Measurements from ENCODE around the gene TNFSF9.

The TNFSF9 gene

GRCh38 chr19:6516659-6517291, 14.1 kb upstream of the TNFSF9 start:
- ChIA-PET POLR2A (interaction anchor here (0.6 to 1.6 kb wide), 3 partner anchors 14 to 111 kb away, joined by 3 to 8 read pairs (median 3); partner anchors contain the start of gene TNFSF9), CTCF (interaction anchor here (0.6 to 5.2 kb wide), 20 partner anchors 9 to 389 kb away, joined by 3 to 93 read pairs (median 4); partner anchors contain the start of gene GPR108)
- TF ChIP-seq, protein P1, sequence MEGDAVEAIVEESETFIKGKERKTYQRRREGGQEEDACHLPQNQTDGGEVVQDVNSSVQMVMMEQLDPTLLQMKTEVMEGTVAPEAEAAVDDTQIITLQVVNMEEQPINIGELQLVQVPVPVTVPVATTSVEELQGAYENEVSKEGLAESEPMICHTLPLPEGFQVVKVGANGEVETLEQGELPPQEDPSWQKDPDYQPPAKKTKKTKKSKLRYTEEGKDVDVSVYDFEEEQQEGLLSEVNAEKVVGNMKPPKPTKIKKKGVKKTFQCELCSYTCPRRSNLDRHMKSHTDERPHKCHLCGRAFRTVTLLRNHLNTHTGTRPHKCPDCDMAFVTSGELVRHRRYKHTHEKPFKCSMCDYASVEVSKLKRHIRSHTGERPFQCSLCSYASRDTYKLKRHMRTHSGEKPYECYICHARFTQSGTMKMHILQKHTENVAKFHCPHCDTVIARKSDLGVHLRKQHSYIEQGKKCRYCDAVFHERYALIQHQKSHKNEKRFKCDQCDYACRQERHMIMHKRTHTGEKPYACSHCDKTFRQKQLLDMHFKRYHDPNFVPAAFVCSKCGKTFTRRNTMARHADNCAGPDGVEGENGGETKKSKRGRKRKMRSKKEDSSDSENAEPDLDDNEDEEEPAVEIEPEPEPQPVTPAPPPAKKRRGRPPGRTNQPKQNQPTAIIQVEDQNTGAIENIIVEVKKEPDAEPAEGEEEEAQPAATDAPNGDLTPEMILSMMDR (IDR thresholded peaks at IDR 0.05; ENCODE audit: insufficient read depth, low read length, missing control alignments), result peak; percentile 98
- H3K4me3 ChIP-seq (ENCODE audit: low read depth, low read length), result peak overlapping the region; percentile 73
- DNase-seq (ENCODE audit: low read depth, low spot score), result peak; percentile 3

DNA sequence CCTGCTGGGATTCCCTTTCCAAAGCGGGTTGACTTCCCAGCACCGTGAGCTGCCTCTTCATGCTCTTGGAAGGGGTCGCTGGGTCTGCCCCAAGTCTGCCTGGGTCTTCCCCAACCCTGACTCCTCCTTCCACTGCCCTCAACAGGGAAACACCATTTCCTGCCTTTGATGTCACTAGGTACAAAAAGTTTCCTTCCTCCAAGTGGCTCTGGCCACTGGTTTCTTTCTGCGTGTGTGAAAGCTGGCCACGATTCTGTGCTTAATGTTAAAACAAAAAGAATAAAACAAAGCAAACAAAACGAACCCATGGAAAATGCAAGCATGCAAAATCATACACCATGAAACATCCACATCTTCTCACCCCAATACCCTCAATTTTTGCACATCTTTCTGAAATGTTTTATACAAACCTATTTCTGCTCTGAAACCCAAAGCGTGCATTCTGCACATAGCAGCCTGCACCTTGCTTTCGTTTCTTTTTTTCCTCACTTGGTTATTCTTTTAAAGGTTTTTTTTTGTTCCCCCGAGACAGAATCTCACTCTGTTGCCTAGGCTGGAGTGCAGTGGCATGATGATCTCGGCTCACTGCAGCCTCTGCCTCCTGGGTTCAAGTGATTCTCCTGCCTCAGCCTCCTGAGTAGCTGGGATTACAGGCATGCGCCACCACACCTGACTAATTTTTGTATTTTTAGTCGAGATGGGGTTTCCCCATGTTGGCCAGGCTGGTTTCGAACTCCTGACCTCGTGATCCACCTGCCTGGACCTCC, 12.5 kb upstream of the TNFSF9 start:
- DNase-seq (ENCODE audit: low read depth, low spot score), result no peak
- POLR2A ChIA-PET, result interaction anchor here (0.9 kb wide), 1 partner anchor 12 kb away, joined by 4 read pairs; the partner anchor contains the start of gene TNFSF9
- TF ChIP-seq, protein P1 (IDR thresholded peaks at IDR 0.05; ENCODE audit: insufficient read depth, low read length, missing control alignments), result no peak
- CTCF ChIA-PET, result interaction anchor here (0.6 to 5.2 kb wide), 11 partner anchors 8 to 685 kb away, joined by 3 to 93 read pairs (median 4); partner anchors contain the start of gene GPR108
- H3K4me3 ChIP-seq (ENCODE audit: low read depth, low read length), result no peak overlapping the region

DNA sequence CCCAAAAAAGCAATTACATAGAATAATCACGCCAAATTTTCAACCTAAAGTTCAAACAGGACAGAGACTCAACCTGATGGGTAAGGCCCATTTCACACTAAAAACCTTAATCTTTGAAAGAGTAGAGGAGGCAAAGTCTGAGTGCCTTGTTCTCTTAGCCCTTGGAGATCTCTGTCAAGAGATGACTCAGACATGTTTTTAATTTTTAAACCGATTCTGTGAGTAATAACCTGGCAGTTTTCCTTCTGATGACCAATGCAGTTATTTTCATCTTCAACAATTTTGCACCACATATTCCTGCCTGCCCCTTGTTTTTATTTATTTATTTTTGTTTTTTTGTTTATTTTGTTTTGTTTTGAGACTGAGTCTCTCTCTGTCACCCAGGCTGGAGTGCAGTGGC, 11.5 kb upstream of the TNFSF9 start:
- TF ChIP-seq, protein P1 (IDR thresholded peaks at IDR 0.05; ENCODE audit: insufficient read depth, low read length, missing control alignments), result no peak
- ChIA-PET POLR2A (no interaction called here), CTCF (interaction anchor here (0.6 to 5.2 kb wide), 2 partner anchors 19 to 113 kb away, joined by 3 to 93 read pairs; no protein-coding TSS in a partner anchor)
- DNase-seq (ENCODE audit: low read depth, low spot score), result peak; percentile 26
- no peak overlapping the region for H3K4me3 ChIP-seq (ENCODE audit: low read depth, low read length)

DNA sequence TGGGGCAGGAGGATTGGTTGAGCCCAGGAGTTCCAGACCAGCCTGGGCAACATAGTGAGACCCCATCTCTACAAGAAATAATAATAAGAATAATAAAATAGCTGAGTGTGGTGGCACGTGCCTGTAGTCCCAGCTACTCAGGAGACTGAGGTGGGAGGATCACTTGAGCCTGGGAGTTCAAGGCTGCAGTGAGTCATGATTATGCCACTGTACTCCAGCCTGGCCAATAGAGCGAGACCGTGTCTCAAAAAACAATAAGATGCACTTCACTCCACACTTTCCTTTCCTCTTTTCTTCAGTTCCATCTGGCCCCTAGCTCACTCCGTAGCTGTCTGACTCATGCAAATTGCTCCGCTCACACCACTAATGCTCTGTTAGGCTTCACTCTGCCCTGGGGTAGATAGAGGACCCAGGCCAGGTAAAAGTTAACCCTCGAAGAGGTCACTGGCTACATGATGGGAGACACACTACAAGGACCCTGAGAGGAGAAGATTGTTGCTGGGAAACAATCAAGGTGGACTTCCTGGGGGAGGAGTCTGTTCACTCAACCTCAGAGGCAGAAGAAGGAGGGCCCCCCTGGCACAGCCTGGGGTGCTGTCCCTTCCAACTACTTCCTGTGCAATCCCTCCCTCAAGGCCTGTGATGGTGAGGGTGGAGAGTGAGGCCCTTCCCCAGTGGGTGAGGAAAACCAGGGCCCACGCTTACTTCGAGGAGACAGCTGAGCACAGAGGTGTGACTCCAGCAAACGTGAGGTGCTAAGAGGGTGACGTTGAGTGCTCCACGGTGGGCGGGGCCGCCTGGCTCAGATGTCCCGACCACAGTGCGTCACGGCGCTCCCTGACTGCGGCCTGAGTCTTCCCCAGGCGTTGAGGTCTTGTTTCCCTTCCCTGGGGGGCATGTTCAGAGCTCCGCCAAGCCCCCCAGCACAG, 8.8 kb upstream of the TNFSF9 start:
- POLR2A ChIA-PET, result interaction anchor here (2.0 kb wide), 1 partner anchor 9 kb away, joined by 7 read pairs; the partner anchor contains the start of gene TNFSF9
- no peak overlapping the region for H3K4me3 ChIP-seq (ENCODE audit: low read depth, low read length)
- DNase-seq (ENCODE audit: low read depth, low spot score), result no peak
- CTCF ChIA-PET, result interaction anchor here (0.6 to 1.1 kb wide), 3 partner anchors 110 to 341 kb away, joined by 3 to 5 read pairs (median 4); no protein-coding TSS in a partner anchor
- TF ChIP-seq, protein P1 (IDR thresholded peaks at IDR 0.05; ENCODE audit: insufficient read depth, low read length, missing control alignments), result no peak

GRCh38 chr19:6522712-6523111, 8.1 kb upstream of the TNFSF9 start:
- TF ChIP-seq, protein P1 (IDR thresholded peaks at IDR 0.05; ENCODE audit: insufficient read depth, low read length, missing control alignments), result no peak
- H3K4me3 ChIP-seq (ENCODE audit: low read depth, low read length), result no peak overlapping the region
- ChIA-PET CTCF (no interaction called here), POLR2A (no interaction called here)
- no peak for DNase-seq (ENCODE audit: low read depth, low spot score)
